A549 (cell line): ENCODE measurements around the gene RPL13. TPM values are rescaled to one million over a fixed set of nuclear protein-coding genes. Genes with fewer than 3 reads are reported as not detected.

Source experiments
- ATOH8 ChIP-seq: fragments of 250-450 bp; sonication (Bioruptor Pico); IDR thresholded peaks from 2 replicates; pipeline ENCODE4 v1.5.0; 2020; ENCODE audit warnings: low read depth, mild to moderate bottlenecking, moderate library complexity
- BCL3 ChIP-seq: fragments of >200 bp; sonication (Bioruptor Twin); formaldehyde crosslinking; IDR thresholded peaks from 3 replicates; pipeline ENCODE4 v1.6.1; 2016
- CBX2 ChIP-seq: fragments of 200-600 bp; sonication (generic); IDR thresholded peaks from 2 replicates; pipeline ENCODE4 v1.6.1; 2016; ENCODE audit warnings: low read depth, mild to moderate bottlenecking, borderline replicate concordance
- CHD4 ChIP-seq: fragments of 200-600 bp; sonication (generic); IDR thresholded peaks from 2 replicates; pipeline ENCODE4 v1.6.1; 2016; ENCODE audit warnings: antibody characterized with exemption, mild to moderate bottlenecking, borderline replicate concordance
- CTCF ChIP-seq: fragments of >200 bp; sonication (Bioruptor Twin); formaldehyde crosslinking; IDR thresholded peaks from 3 replicates; pipeline ENCODE4 v1.5.1; 2016
- EHF ChIP-seq: fragments of 250-450 bp; sonication (Bioruptor Pico); IDR thresholded peaks from 2 replicates; pipeline ENCODE4 v1.5.0; 2020; ENCODE audit warnings: mild to moderate bottlenecking
- EP300 ChIP-seq, 2 experiments: fragments of >200 bp; sonication (Bioruptor Twin); formaldehyde crosslinking; IDR thresholded peaks; 2 replicates in 1 of 2; 3 replicates in 1 of 2; pipeline ENCODE4 v1.6.1; 2016 to 2017
- ESRRA ChIP-seq: fragments of 150-350 bp; IDR thresholded peaks from 2 replicates; pipeline ENCODE4 v1.6.1; 2014; ENCODE audit warnings: mild to moderate bottlenecking, low read length, borderline replicate concordance
- FOSB ChIP-seq: fragments of 250-450 bp; sonication (Bioruptor Pico); IDR thresholded peaks from 2 replicates; pipeline ENCODE4 v1.5.0; 2020; ENCODE audit warnings: mild to moderate bottlenecking, moderate library complexity
- FOXS1 ChIP-seq: fragments of 250-450 bp; sonication (Bioruptor Pico); IDR thresholded peaks from 2 replicates; pipeline ENCODE4 v1.5.0; 2020; ENCODE audit warnings: mild to moderate bottlenecking, moderate library complexity
- GATA3 ChIP-seq: IDR thresholded peaks from 2 replicates; pipeline ENCODE4 v1.6.1; 2012; ENCODE audit warnings: borderline replicate concordance
- HEYL ChIP-seq: fragments of 250-450 bp; sonication (Bioruptor Pico); IDR thresholded peaks from 2 replicates; pipeline ENCODE4 v1.8.0; 2021; ENCODE audit warnings: mild to moderate bottlenecking, moderate library complexity
- HOXA7 ChIP-seq: fragments of 250-450 bp; sonication (Bioruptor Pico); IDR thresholded peaks from 2 replicates; pipeline ENCODE4 v1.5.0; 2020; ENCODE audit warnings: mild to moderate bottlenecking, moderate library complexity
- HOXB13 ChIP-seq: fragments of 250-450 bp; sonication (Bioruptor Pico); IDR thresholded peaks from 2 replicates; pipeline ENCODE4 v1.5.0; 2020; ENCODE audit warnings: low read depth, mild to moderate bottlenecking, moderate library complexity
- HOXB5 ChIP-seq: fragments of 250-450 bp; sonication (Bioruptor Pico); IDR thresholded peaks from 2 replicates; pipeline ENCODE4 v1.5.0; 2020; ENCODE audit warnings: mild to moderate bottlenecking, moderate library complexity
- JUN ChIP-seq, 2 experiments: fragments of >200 bp; sonication (Bioruptor Twin); formaldehyde crosslinking; IDR thresholded peaks; 2 replicates in 1 of 2; 3 replicates in 1 of 2; pipeline ENCODE4 v1.6.1; 2016 to 2017
- MAFK ChIP-seq: fragments of 450-650 bp; IDR thresholded peaks from 2 replicates; pipeline ENCODE4 v1.6.1; 2014; ENCODE audit not compliant: partially characterized antibody
- MAX ChIP-seq: IDR thresholded peaks from 2 replicates; pipeline ENCODE4 v1.6.1; 2012
- MYC ChIP-seq: IDR thresholded peaks from 2 replicates; pipeline ENCODE4 v1.6.1; 2012; ENCODE audit warnings: mild to moderate bottlenecking, inconsistent platforms, low read length, improper control_type of control experiment, borderline replicate concordance
- NPAS2 ChIP-seq: fragments of 250-450 bp; sonication (Bioruptor Pico); IDR thresholded peaks from 2 replicates; pipeline ENCODE4 v1.8.0; 2022; ENCODE audit warnings: mild to moderate bottlenecking, moderate library complexity, borderline replicate concordance
- NR3C1 ChIP-seq: fragments of >200 bp; sonication (Bioruptor Twin); formaldehyde crosslinking; IDR thresholded peaks from 3 replicates; pipeline ENCODE4 v1.6.1; 2017
- PBX3 ChIP-seq: IDR thresholded peaks from 2 replicates; pipeline ENCODE4 v1.6.1; 2012
- POLR2A ChIP-seq: IDR thresholded peaks from 2 replicates; pipeline ENCODE4 v1.6.1; 2012; ENCODE audit warnings: mild to moderate bottlenecking, low read length
- RARB ChIP-seq: fragments of 250-450 bp; sonication (Bioruptor Pico); IDR thresholded peaks from 2 replicates; pipeline ENCODE4 v1.8.0; 2021; ENCODE audit warnings: mild to moderate bottlenecking, moderate library complexity
- REST ChIP-seq: fragments of 200-600 bp; sonication (generic); IDR thresholded peaks from 2 replicates; pipeline ENCODE4 v1.6.1; 2016; ENCODE audit warnings: antibody characterized with exemption, mild to moderate bottlenecking, moderate library complexity
- RNF2 ChIP-seq: fragments of 200-600 bp; sonication (generic); IDR thresholded peaks from 2 replicates; pipeline ENCODE4 v1.6.1; 2016; ENCODE audit warnings: low read depth, mild to moderate bottlenecking, antibody characterized with exemption, moderate library complexity, borderline replicate concordance
- SREBF2 ChIP-seq: fragments of 450-650 bp; IDR thresholded peaks from 2 replicates; pipeline ENCODE4 v1.6.1; 2014; ENCODE audit warnings: mild to moderate bottlenecking, moderate library complexity
- TFCP2L1 ChIP-seq: fragments of 250-450 bp; sonication (Bioruptor Pico); IDR thresholded peaks from 2 replicates; pipeline ENCODE4 v1.5.0; 2021; ENCODE audit warnings: mild to moderate bottlenecking
- TP53 ChIP-seq: fragments of 250-450 bp; sonication (Bioruptor Pico); IDR thresholded peaks from 2 replicates; pipeline ENCODE4 v1.5.0; 2021; ENCODE audit warnings: mild to moderate bottlenecking, moderate library complexity
- USF2 ChIP-seq: fragments of 450-650 bp; IDR thresholded peaks from 2 replicates; pipeline ENCODE4 v1.6.1; 2014; ENCODE audit warnings: antibody characterized with exemption
- ZFP36 ChIP-seq: fragments of 450-650 bp; IDR thresholded peaks from 2 replicates; pipeline ENCODE4 v1.6.1; 2014; ENCODE audit warnings: borderline replicate concordance; ENCODE audit not compliant: partially characterized antibody
- ZNF302 ChIP-seq: fragments of 250-450 bp; sonication (Bioruptor Pico); IDR thresholded peaks from 2 replicates; pipeline ENCODE4 v1.9.0; 2021; ENCODE audit warnings: inconsistent platforms, mild to moderate bottlenecking, moderate library complexity
- polyA plus RNA-seq, 4 experiments: library from polyadenylated mRNA; depleted of rRNA in 3 of 4; stranded (reverse); fragments of >200 nt; fragmentation: RNase III in 1 of 4; extraction: RNeasy Plus Mini Kit Qiagen cat#74134 plus additional on column Dnase treatment in 1 of 4; gene quantifications; 2 replicates in 3 of 4; 3 replicates in 1 of 4; pipeline ENCODE4 v1.2.3, GENCODE V29; 2011 to 2017

Gene RPL13
- polyA plus RNA-seq, 2 of the 4 experiments (the other 2 are of a cell fraction): 2,911 to 3,044 TPM

- TF ChIP-seq REST (no peak; the same call in 1 of the 2 replicates), BCL3 (peak; percentile 48; the same call in 2 of the 3 replicates), NR3C1 (no peak), ZNF302 (no peak), HOXA7 (CRISPR knock-in tag) (peak; percentile 93), TP53 (CRISPR knock-in tag) (peak; percentile 79; the same call in 1 of the 2 replicates), ZFP36 (no peak), GATA3 (no peak; the same call in none of the 2 replicates), PBX3 (peak; percentile 72; the same call in 1 of the 2 replicates), FOSB (peak; percentile 89), FOXS1 (CRISPR knock-in tag) (peak; percentile 14; the same call in 1 of the 2 replicates), JUN (IDR thresholded peaks at IDR 0.05) (peak in 1 of 2 experiments; percentile 84; a peak in 4 of 5 replicates), RNF2 (no peak), EP300 (IDR thresholded peaks at IDR 0.05) (0 out of 5 replicates have a peak, but pooled peaks of 1 of the 2 experiments have one; percentile 8), MYC (no peak), RARB (CRISPR knock-in tag) (peak; percentile 50; the same call in 1 of the 2 replicates), HEYL (CRISPR knock-in tag) (no peak), SREBF2 (no peak), MAX (peak; percentile 54), NPAS2 (CRISPR knock-in tag) (0 out of 2 replicates have a peak, but pooled peaks have one; percentile 4), CHD4 (no peak), CBX2 (no peak), POLR2A (peak; percentile 37; the same call in 1 of the 2 replicates), TFCP2L1 (CRISPR knock-in tag) (peak; percentile 92), MAFK (no peak), EHF (CRISPR knock-in tag) (peak; percentile 75; the same call in 1 of the 2 replicates), USF2 (peak; percentile 64), ESRRA (no peak), CTCF (peak; percentile 76), ATOH8 (CRISPR knock-in tag) (no peak), HOXB13 (CRISPR knock-in tag) (no peak), HOXB5 (CRISPR knock-in tag) (no peak)
These were observed 5.3 kb downstream of the RPL13 start (continued) for GRCh38 chr16:89565506-89566372.
